ENCODE data around the gene NLN.

DNA sequence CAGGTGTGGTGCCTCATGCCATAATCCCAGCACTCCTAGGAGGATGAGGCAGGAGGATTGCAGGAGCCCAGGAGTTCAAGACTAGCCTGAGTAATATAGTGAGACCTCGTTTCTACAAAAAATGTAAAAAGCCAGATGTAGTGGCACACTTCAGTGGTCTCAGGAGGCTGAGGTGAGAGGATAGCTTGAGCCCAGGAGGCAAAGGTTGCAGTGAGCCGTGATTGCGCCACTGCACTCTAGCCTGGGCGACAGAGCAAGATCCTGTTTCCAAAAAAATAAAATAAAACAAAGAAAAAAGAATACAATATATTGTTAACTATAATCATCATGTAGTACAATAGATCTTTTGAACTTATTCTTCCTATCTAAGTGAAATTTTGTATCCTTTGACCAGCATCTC lies 16.3 kb downstream of the NLN start:
- TF ChIP-seq, protein P1, sequence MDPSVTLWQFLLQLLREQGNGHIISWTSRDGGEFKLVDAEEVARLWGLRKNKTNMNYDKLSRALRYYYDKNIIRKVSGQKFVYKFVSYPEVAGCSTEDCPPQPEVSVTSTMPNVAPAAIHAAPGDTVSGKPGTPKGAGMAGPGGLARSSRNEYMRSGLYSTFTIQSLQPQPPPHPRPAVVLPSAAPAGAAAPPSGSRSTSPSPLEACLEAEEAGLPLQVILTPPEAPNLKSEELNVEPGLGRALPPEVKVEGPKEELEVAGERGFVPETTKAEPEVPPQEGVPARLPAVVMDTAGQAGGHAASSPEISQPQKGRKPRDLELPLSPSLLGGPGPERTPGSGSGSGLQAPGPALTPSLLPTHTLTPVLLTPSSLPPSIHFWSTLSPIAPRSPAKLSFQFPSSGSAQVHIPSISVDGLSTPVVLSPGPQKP (IDR thresholded peaks at IDR 0.05; ENCODE audit: borderline replicate concordance, low read depth, low read length), result no peak
- no peak for TF ChIP-seq RCOR1 (IDR thresholded peaks at IDR 0.05; ENCODE audit: insufficient replicate concordance, low read length)
- TF ChIP-seq, protein P2, sequence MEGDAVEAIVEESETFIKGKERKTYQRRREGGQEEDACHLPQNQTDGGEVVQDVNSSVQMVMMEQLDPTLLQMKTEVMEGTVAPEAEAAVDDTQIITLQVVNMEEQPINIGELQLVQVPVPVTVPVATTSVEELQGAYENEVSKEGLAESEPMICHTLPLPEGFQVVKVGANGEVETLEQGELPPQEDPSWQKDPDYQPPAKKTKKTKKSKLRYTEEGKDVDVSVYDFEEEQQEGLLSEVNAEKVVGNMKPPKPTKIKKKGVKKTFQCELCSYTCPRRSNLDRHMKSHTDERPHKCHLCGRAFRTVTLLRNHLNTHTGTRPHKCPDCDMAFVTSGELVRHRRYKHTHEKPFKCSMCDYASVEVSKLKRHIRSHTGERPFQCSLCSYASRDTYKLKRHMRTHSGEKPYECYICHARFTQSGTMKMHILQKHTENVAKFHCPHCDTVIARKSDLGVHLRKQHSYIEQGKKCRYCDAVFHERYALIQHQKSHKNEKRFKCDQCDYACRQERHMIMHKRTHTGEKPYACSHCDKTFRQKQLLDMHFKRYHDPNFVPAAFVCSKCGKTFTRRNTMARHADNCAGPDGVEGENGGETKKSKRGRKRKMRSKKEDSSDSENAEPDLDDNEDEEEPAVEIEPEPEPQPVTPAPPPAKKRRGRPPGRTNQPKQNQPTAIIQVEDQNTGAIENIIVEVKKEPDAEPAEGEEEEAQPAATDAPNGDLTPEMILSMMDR (conservative IDR thresholded peaks at IDR 0.05; ENCODE audit: low read depth, low read length), result no peak
- no peak for TF ChIP-seq POLR2A (IDR thresholded peaks at IDR 0.05; ENCODE audit: low read depth, low read length)
- no peak for TF ChIP-seq SMC3 (IDR thresholded peaks at IDR 0.05; ENCODE audit: low read depth, low read length)
- no peak for TF ChIP-seq MXI1 (IDR thresholded peaks at IDR 0.05; ENCODE audit: borderline replicate concordance, low read depth, low read length)
- no peak for TF ChIP-seq RFX5 (IDR thresholded peaks at IDR 0.05; ENCODE audit: low read depth, low read length)
- TF ChIP-seq, protein P3, sequence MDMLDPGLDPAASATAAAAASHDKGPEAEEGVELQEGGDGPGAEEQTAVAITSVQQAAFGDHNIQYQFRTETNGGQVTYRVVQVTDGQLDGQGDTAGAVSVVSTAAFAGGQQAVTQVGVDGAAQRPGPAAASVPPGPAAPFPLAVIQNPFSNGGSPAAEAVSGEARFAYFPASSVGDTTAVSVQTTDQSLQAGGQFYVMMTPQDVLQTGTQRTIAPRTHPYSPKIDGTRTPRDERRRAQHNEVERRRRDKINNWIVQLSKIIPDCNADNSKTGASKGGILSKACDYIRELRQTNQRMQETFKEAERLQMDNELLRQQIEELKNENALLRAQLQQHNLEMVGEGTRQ (IDR thresholded peaks at IDR 0.05; ENCODE audit: low read depth, low read length), result no peak
- no peak for TF ChIP-seq RAD21 (IDR thresholded peaks at IDR 0.05; ENCODE audit: low read length)
